ENCODE results near the gene GRK5.

DNA sequence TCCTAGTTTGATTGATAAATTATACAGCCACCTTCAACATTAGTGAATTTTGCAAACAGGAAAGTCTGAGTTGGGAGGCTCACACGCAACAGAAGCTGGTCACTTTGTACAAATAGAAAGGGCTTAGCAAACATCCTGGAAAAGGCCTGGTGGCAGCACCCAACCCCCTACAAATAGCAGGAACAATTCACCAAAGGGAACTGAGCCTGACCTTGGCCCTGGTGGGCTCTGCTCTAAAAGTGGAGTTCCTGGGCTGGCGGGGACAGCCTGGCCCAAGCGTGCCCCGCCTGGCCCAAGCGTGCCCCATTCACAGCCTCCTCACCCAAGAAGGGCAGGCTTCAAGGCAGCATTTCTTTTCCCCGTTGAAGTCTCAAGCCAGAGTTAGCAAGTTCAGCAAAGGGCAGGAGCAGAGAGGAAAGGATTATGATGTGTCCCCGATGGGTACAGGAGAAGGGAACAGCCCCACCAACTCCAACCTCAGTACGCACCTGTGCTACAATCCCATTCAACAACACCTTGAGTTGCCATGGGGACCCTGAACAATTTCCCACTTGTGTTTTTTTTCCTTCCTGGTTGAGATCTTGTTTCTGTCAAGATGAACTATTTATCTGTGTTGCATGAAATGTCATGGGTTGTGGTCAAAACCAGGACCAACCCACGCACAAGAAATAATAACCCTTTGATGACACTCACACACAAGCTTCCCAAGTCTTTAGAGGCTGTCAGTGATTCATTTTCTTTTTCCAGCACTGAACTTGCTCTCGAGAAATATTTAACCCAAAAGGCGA lies 291.7 kb downstream of the GRK5 start:
- TF ChIP-seq, protein P1, sequence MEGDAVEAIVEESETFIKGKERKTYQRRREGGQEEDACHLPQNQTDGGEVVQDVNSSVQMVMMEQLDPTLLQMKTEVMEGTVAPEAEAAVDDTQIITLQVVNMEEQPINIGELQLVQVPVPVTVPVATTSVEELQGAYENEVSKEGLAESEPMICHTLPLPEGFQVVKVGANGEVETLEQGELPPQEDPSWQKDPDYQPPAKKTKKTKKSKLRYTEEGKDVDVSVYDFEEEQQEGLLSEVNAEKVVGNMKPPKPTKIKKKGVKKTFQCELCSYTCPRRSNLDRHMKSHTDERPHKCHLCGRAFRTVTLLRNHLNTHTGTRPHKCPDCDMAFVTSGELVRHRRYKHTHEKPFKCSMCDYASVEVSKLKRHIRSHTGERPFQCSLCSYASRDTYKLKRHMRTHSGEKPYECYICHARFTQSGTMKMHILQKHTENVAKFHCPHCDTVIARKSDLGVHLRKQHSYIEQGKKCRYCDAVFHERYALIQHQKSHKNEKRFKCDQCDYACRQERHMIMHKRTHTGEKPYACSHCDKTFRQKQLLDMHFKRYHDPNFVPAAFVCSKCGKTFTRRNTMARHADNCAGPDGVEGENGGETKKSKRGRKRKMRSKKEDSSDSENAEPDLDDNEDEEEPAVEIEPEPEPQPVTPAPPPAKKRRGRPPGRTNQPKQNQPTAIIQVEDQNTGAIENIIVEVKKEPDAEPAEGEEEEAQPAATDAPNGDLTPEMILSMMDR (conservative IDR thresholded peaks at IDR 0.05; ENCODE audit: low read length), result no peak
- TF ChIP-seq EZH2phosphoT487 (IDR thresholded peaks at IDR 0.05; ENCODE audit: borderline replicate concordance), result no peak

All from Loucy (cell line).